PC-3 (cell line): ENCODE measurements around the gene PSMD13.

ENCODE experiments used
- EZH2 ChIP-seq: fragments of 300-600 bp; sonication (generic); IDR thresholded peaks from one replicate; pipeline ENCODE4 v1.6.1; 2017; ENCODE audit warnings: antibody characterized with exemption, mild to moderate bottlenecking, low read length; ENCODE audit not compliant: unreplicated experiment
- EZH2phosphoT487 ChIP-seq: fragments of 300-600 bp; sonication (generic); IDR thresholded peaks from 2 replicates; pipeline ENCODE4 v1.6.1; 2018; ENCODE audit warnings: mild to moderate bottlenecking, antibody characterized with exemption, low read length, borderline replicate concordance
- TF ChIP-seq, protein P1 (sequence below): fragments of 300-600 bp; sonication (generic); conservative IDR thresholded peaks from 2 replicates; pipeline ENCODE4 v1.5.1; 2017; ENCODE audit warnings: antibody characterized with exemption, low read depth, mild to moderate bottlenecking, low read length

DNA sequence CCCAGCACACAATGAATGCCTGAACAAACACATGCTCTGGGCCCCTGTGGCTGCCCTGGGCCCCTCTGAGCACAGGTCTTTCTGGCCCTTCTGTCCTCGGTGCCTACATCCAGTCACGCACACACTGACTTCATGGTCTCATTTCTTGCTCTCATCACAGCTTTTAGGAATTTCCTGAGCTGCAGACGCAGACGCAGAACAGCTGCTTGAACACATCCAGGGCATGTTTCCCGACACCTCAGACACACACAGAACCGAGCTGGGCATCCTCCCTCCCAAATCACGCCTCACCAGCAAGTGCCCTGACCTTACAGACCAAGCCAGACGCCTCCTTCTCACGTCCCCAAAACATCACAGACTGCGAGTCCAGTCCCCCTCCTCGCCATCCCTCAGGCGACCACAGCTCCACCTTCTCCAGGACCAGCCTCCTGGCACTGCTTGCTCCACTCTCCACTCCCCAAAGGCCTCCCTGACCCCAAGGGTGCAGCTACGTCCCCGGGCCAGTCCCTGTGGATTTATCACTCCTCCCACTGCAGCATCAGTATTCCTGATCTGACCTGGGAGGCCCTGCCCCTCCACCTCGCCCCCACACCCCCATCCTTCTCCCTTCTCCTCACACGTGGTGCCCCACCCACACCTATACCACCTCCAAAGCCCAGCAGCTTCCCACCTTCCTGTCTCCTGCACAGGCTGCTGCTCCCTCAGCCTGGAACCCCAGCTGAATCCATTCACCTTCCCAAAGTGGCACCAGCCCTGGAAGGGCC lies 13.6 kb upstream of the PSMD13 start:
- TF ChIP-seq, protein P1, sequence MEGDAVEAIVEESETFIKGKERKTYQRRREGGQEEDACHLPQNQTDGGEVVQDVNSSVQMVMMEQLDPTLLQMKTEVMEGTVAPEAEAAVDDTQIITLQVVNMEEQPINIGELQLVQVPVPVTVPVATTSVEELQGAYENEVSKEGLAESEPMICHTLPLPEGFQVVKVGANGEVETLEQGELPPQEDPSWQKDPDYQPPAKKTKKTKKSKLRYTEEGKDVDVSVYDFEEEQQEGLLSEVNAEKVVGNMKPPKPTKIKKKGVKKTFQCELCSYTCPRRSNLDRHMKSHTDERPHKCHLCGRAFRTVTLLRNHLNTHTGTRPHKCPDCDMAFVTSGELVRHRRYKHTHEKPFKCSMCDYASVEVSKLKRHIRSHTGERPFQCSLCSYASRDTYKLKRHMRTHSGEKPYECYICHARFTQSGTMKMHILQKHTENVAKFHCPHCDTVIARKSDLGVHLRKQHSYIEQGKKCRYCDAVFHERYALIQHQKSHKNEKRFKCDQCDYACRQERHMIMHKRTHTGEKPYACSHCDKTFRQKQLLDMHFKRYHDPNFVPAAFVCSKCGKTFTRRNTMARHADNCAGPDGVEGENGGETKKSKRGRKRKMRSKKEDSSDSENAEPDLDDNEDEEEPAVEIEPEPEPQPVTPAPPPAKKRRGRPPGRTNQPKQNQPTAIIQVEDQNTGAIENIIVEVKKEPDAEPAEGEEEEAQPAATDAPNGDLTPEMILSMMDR, result no peak
- no peak for TF ChIP-seq EZH2
- no peak for TF ChIP-seq EZH2phosphoT487
